GM12865 (cell line): ENCODE measurements around the gene EHBP1.
"Not testable (repeated sequence)": the region's sequence is repeated elsewhere in the genome, so short reads cannot be mapped to it uniquely, and the experiment has no call there.

Source experiments
- DNase-seq: peaks from one replicate; pipeline ENCODE4 v3.0.0; 2010; ENCODE audit warnings: low read depth
- H3K4me3 ChIP-seq: 2 replicates; pipeline ENCODE4 v1.5.1; 2011; ENCODE audit warnings: mild to moderate bottlenecking, low read depth, low read length, control low read depth
- CTCF ChIP-seq: IDR thresholded peaks from 2 replicates; pipeline ENCODE4 v1.5.1; 2011; ENCODE audit warnings: low read length, control low read depth, low read depth, inconsistent platforms; ENCODE audit not compliant: insufficient read depth; ENCODE audit errors: missing control alignments

EHBP1 gene

DNA sequence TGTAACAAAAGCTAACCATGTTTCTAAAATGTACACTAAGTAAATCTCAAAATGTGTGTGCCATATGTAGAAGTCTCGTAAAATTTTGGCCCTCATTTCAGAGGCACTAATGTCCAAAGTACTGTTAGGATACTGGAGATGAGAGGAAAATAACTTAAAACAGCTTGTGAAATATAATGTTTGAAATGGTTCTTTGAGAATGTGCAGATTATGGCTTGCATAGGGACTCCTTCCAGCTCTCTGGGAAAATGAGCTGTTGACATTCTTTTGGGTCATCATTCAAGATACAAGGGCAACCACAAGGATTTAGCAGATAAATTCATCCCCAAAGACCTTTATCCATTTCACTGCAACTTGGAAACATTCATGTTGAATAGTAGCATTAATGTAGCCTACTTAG lies 307.0 kb downstream of the EHBP1 start:
- H3K4me3 ChIP-seq, result no peak overlapping the region
- DNase-seq, result no peak
- TF ChIP-seq CTCF, result no peak

- no peak for TF ChIP-seq CTCF
- no peak for DNase-seq
- no peak overlapping the region for H3K4me3 ChIP-seq
Measured at GRCh38 chr2:63013438-63013837, 307.9 kb downstream of the EHBP1 start.

DNA sequence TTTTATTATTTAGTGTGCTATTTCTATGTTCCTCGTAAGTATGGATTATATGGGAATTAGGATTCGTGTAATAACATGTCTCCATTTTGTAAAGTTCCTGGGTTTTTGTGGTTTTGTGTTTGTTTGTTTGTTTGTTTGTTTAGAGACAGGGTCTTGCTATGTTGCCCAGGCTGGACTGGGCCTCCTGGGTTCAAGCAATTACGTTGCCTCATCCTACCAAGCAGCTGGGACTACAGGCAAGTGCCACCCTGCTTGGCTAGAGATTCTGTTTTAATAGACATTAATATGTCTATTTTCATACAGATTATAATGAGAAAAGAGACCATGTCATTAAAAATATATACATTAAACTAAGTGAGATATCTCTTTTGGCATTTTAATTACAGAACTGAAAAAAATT lies 309.9 kb downstream of the EHBP1 start:
- no peak for DNase-seq
- TF ChIP-seq CTCF, result no peak
- no peak overlapping the region for H3K4me3 ChIP-seq

DNA sequence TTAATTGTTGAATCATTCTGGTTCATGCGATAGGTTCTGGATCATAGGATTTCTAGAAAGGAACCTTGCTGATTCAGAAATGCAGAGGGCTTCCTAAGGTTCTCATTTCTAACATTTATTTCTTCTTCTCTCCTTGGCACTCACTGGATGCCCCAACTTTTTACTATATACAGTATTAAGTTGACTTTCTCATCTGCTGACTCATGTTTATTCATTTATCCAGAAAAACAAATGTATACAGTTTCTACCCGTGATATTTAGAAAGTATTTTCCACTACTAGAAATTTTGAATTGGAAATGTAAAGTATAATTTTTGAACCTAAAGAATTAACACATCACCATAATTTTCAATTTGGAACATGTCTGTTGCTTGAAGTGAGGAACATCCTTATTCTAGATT lies 312.9 kb downstream of the EHBP1 start:
- H3K4me3 ChIP-seq, result no peak overlapping the region
- TF ChIP-seq CTCF, result no peak
- DNase-seq, result no peak

DNA sequence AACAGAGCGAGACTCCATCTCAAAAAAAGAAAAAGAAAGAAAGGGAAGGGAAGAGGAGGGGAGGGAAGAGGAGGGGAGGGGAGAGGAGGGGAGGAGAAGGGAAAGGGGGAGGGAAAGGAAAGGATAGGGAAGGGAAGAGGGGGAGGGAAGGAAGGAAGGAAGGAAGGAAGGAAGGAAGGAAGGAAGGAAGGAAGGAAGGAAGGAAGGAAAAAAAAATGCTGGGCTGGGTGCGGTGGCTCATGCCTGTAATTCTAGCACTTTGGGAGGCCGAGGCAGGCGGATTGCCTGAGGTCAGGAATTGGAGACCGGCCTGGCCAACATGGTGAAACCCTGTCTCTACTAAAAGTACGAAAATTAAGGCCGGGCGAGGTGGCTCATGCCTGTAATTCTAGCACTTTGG lies 314.2 kb downstream of the EHBP1 start:
- not testable (repeated sequence) for DNase-seq, H3K4me3 ChIP-seq

DNA sequence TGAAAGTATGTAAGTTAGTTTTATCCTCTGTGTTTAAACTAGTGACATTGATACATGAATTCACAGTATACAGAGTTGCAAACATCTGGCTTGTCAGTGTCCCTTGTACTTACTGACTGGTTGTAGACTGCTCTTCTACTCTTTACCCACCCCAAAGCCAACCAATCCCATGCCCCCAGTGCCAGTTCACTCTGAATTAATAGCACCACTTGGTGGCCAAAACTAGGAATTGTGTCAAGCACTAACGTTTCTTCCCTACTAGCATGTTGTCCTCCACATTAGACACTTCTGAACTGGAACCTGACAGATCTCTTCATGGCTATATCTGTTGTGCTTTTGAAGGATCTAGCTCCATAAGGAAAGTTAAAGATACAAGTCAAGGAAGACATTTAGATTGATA lies 317.9 kb downstream of the EHBP1 start:
- H3K4me3 ChIP-seq, result no peak overlapping the region
- TF ChIP-seq CTCF, result peak; percentile 12
- peak; percentile 46 for DNase-seq

DNA sequence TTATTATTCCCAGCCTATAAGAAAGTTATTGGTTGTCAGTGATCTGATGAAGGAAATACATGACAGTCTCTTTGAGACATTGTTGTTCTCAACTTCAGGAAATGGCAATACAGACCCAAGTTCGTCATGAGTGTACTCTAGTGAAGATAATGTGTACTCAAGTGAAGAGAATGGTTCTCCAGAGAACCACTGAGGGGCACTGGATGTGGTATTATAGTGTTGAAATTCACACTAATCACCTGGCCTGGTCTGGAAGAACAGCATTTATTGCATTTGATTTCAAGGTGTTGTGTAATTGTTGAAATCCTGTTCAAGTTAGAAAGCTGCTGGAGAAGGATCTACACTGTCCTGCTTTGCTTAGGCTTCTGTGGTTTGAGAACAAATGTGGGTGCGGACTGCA lies 321.7 kb downstream of the EHBP1 start:
- no peak overlapping the region for H3K4me3 ChIP-seq
- DNase-seq, result no peak
- TF ChIP-seq CTCF, result no peak

DNA sequence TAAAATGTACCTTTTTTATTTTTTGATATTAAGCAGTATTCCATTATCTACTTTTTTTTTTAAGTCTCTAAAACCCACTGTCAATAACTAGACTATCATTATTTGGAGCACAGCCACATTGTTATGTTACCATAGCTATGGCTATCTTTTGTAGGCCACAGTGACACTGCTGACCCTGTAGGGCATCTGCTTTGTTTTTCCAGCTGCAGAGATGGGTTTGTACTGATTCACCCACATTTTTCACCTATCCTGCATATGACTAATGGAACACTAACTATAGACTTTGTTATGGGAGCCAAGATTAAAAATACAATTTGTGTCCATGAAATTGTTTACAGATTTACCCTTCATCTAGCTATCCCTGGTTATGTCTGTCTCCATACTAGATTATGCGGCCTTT lies 323.5 kb downstream of the EHBP1 start:
- no peak for DNase-seq
- no peak for TF ChIP-seq CTCF

More for the DNA sequence above, 323.5 kb downstream of the EHBP1 start:
- no peak overlapping the region for H3K4me3 ChIP-seq
